Endothelial cell of umbilical vein (primary cell): ENCODE results near the gene UBE2Q1.

Experiments used
- EZH2 ChIP-seq: IDR thresholded peaks from 2 replicates; pipeline ENCODE4 v1.6.1; 2012; ENCODE audit warnings: borderline replicate concordance, low read depth, mild to moderate bottlenecking, moderate library complexity, low read length, inconsistent platforms; ENCODE audit not compliant: severe bottlenecking
- POLR2A ChIP-seq: IDR thresholded peaks from 2 replicates; pipeline ENCODE4 v1.6.1; 2012; ENCODE audit warnings: low read depth, mild to moderate bottlenecking, control low read depth, low read length
- POLR2AphosphoS5 ChIP-seq: IDR thresholded peaks from 2 replicates; pipeline ENCODE4 v1.6.1; 2012; ENCODE audit warnings: low read depth, mild to moderate bottlenecking, control low read depth, low read length, moderate library complexity; ENCODE audit not compliant: insufficient read depth
- TF ChIP-seq, protein P1 (sequence below), 2 donors: IDR thresholded peaks; 1 replicate in 1 of 2; 2 replicates in 1 of 2; pipeline ENCODE4 v1.5.1; 2011; ENCODE audit warnings: low read length in 2 of 2, mild to moderate bottlenecking in 2 of 2, moderate library complexity in 2 of 2, control low read depth in 1 of 2, inconsistent platforms in 1 of 2, low read depth in 1 of 2; ENCODE audit not compliant: insufficient read depth in 1 of 2; ENCODE audit errors: extremely low read depth in 1 of 2
- TF ChIP-seq, protein P2 (sequence below): IDR thresholded peaks from 2 replicates; pipeline ENCODE4 v1.6.1; 2011; ENCODE audit not compliant: insufficient read depth, insufficient read length

DNA sequence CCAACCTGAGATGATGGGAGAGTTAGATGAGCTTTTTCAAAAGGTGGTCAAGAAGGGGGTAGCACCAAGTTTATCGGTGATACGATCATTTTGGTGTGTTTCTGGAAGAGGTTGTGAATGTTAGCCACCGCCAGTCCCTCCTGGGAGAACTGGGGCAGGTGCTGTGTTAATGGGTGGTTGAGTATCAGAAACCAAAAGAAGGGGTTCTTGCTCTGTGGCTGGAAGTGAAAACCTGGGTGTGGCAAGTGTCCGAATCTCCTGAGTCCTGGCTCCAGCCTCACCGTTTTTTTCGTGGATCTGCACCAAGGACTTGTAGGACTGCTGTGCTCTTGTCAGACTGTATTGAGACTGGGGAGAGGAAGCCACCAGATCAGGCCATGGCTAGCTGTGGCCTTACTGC, 7.8 kb downstream of the UBE2Q1 start:
- TF ChIP-seq, protein P1, sequence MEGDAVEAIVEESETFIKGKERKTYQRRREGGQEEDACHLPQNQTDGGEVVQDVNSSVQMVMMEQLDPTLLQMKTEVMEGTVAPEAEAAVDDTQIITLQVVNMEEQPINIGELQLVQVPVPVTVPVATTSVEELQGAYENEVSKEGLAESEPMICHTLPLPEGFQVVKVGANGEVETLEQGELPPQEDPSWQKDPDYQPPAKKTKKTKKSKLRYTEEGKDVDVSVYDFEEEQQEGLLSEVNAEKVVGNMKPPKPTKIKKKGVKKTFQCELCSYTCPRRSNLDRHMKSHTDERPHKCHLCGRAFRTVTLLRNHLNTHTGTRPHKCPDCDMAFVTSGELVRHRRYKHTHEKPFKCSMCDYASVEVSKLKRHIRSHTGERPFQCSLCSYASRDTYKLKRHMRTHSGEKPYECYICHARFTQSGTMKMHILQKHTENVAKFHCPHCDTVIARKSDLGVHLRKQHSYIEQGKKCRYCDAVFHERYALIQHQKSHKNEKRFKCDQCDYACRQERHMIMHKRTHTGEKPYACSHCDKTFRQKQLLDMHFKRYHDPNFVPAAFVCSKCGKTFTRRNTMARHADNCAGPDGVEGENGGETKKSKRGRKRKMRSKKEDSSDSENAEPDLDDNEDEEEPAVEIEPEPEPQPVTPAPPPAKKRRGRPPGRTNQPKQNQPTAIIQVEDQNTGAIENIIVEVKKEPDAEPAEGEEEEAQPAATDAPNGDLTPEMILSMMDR (IDR thresholded peaks at IDR 0.05; ENCODE audit: extremely low read depth in 1 of 2, insufficient read depth in 1 of 2, low read depth in 1 of 2, low read length in 2 of 2) = no peak
- TF ChIP-seq EZH2 (no peak), POLR2A (no peak), POLR2AphosphoS5 (no peak)
- TF ChIP-seq, protein P2, sequence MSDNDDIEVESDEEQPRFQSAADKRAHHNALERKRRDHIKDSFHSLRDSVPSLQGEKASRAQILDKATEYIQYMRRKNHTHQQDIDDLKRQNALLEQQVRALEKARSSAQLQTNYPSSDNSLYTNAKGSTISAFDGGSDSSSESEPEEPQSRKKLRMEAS = no peak
